HepG2 (cell line): ENCODE results near the gene IL1RAPL1. TPM values are rescaled to one million over a fixed set of nuclear protein-coding genes. Genes with fewer than 3 reads are reported as not detected.

ENCODE experiments used
- ATAC-seq: fragments of 200-7000 bp; cut with Tn5 transposase; 3 replicates; pipeline ENCODE4 v1.9.1; 2020; ENCODE audit warnings: mild to moderate bottlenecking, moderate library complexity
- BruUV-seq: library from RNA; stranded (reverse); fragments of 400-500 nt; replicated peaks from 2 replicates; lab custom pipeline; 2021; lab: Mats Ljungman, UMichigan
- CTCF ChIA-PET: fragments of 300-600 bp; formaldehyde crosslinking; extraction: SDS; loops from one replicate; lab custom pipeline; 2021; ENCODE audit warnings: low total read pairs, inconsistent platforms, low intra/inter-chr PET ratio; lab: Yijun Ruan, JAX
- POLR2A ChIA-PET: fragments of 350-600 bp; sonication (Branson Sonifier 250); formaldehyde crosslinking; loops from one replicate; lab custom pipeline; 2020; ENCODE audit warnings: antibody characterized with exemption, inconsistent platforms; lab: Yijun Ruan, JAX
- DNase-seq: peaks from one replicate; pipeline ENCODE4 v3.0.0-alpha.2; 2015; ENCODE audit warnings: low spot score
- FAIRE-seq: peaks from 3 replicates; lab custom pipeline; 2011; peaks lifted over from hg19 to GRCh38; lab: Jason Lieb, UNC
- H2AFZ ChIP-seq: one replicate; pipeline ENCODE4 v1.6.1; 2011; ENCODE audit warnings: low read length, inconsistent platforms
- H3K27ac ChIP-seq: fragments of 300-600 bp; 3 replicates; pipeline ENCODE4 v1.8.0; 2011; ENCODE audit warnings: mixed run types, mild to moderate bottlenecking, mixed read lengths, low read length, inconsistent platforms; ENCODE audit not compliant: insufficient read depth; ENCODE audit errors: extremely low read length
- H3K27me3 ChIP-seq, 2 experiments: fragments of 200-600 bp in 1 of 2; 2 replicates in 1 of 2; 3 replicates in 1 of 2; pipeline versions ENCODE4 v1.6.0 to v1.8.0; 2011; ENCODE audit warnings: low read length in 2 of 2, mild to moderate bottlenecking in 2 of 2, moderate library complexity in 2 of 2, inconsistent platforms in 1 of 2; ENCODE audit not compliant: insufficient read depth in 2 of 2, control insufficient read depth in 1 of 2
- H3K36me3 ChIP-seq, 2 experiments: fragments of 200-600 bp in 1 of 2; replicated peaks in 1 of 2; 2 replicates in 1 of 2; 3 replicates in 1 of 2; pipeline versions ENCODE4 v1.5.1 to v1.8.0; 2011; ENCODE audit warnings: low read length in 2 of 2, inconsistent platforms in 1 of 2; ENCODE audit not compliant: insufficient read depth in 2 of 2, control insufficient read depth in 1 of 2
- H3K4me1 ChIP-seq: 2 replicates; pipeline ENCODE4 v1.5.1; 2012; ENCODE audit warnings: low read length, inconsistent platforms; ENCODE audit not compliant: insufficient read depth
- H3K4me2 ChIP-seq: 2 replicates; pipeline ENCODE4 v1.6.0; 2011; ENCODE audit warnings: low read depth, low read length, inconsistent platforms
- H3K4me3 ChIP-seq, 3 experiments: fragments of 200-600 bp in 1 of 3; sonication (generic), shearing (Covaris generic) in 1 of 3; replicated peaks in 1 of 3; 2 replicates each; pipeline ENCODE4 v1.5.1; 2011 to 2016; ENCODE audit warnings: low read length in 3 of 3, inconsistent platforms in 2 of 3, low read depth in 2 of 3, mild to moderate bottlenecking in 2 of 3, control low read depth in 1 of 3, mixed read lengths in 1 of 3; ENCODE audit not compliant: insufficient read depth in 1 of 3
- H3K79me2 ChIP-seq: one replicate; pipeline ENCODE4 v1.6.1; 2011; ENCODE audit warnings: low read length, inconsistent platforms; ENCODE audit not compliant: insufficient read depth
- H3K9ac ChIP-seq: 2 replicates; pipeline ENCODE4 v1.6.0; 2011; ENCODE audit warnings: mild to moderate bottlenecking, low read depth, low read length, inconsistent platforms; ENCODE audit not compliant: insufficient read depth
- H3K9me3 ChIP-seq: 2 replicates; pipeline ENCODE4 v1.5.1; 2012; ENCODE audit warnings: mild to moderate bottlenecking, low read length
- H4K20me1 ChIP-seq: 2 replicates; pipeline ENCODE4 v1.6.0; 2011; ENCODE audit warnings: inconsistent platforms, mild to moderate bottlenecking, low read length, moderate library complexity; ENCODE audit not compliant: insufficient read depth
- ETV6 ChIP-seq: sonication (generic); formaldehyde crosslinking; conservative IDR thresholded peaks from 2 replicates; pipeline ENCODE4 v1.4.0; 2020; ENCODE audit warnings: missing genetic modification reagents
- FOXK1 ChIP-seq: sonication (generic); formaldehyde crosslinking; IDR thresholded peaks from 2 replicates; pipeline ENCODE4 v1.4.0; 2020; ENCODE audit warnings: low read depth, missing genetic modification reagents, borderline replicate concordance
- MED8 ChIP-seq: sonication (generic); formaldehyde crosslinking; IDR thresholded peaks from 2 replicates; pipeline ENCODE4 v1.8.1; 2023; ENCODE audit warnings: mild to moderate bottlenecking, missing genetic modification reagents; ENCODE audit not compliant: insufficient replicate concordance
- ZBTB1 ChIP-seq: sonication (generic); formaldehyde crosslinking; IDR thresholded peaks from 2 replicates; pipeline ENCODE4 v1.4.0; 2020; ENCODE audit warnings: missing genetic modification reagents, borderline replicate concordance
- ZFAT ChIP-seq: sonication (generic); formaldehyde crosslinking; conservative IDR thresholded peaks from 2 replicates; pipeline ENCODE4 v1.8.1; 2023; ENCODE audit warnings: missing genetic modification reagents, inconsistent platforms
- ZNF598 ChIP-seq: sonication (generic); formaldehyde crosslinking; IDR thresholded peaks from 2 replicates; pipeline ENCODE4 v1.5.1; 2020; ENCODE audit warnings: mild to moderate bottlenecking, missing genetic modification reagents, borderline replicate concordance
- ZNF788 ChIP-seq: sonication (generic); formaldehyde crosslinking; IDR thresholded peaks from 2 replicates; pipeline ENCODE4 v1.5.0; 2020; ENCODE audit warnings: mild to moderate bottlenecking, missing genetic modification reagents, borderline replicate concordance
- WGBS: methylation state at CpG from one replicate; pipeline ENCODE4 v1.1.6; 2017; ENCODE audit warnings: low lambda C conversion rate; 5-methylcytosine and 5-hydroxymethylcytosine counted together
- in situ Hi-C: cut with HindIII; loops from 2 replicates; pipeline ENCODE4 v1.10.0; 2017; ENCODE audit warnings: low pct_unique_long_range_greater_than_20kb; ENCODE audit not compliant: extremely low pct_ligation_motif_present
- intact Hi-C: fragments of 100-400 bp; cut with micrococcal nuclease; formaldehyde crosslinking; loops from one replicate; pipeline ENCODE4 v1.10.0; 2022; ENCODE audit not compliant: unreplicated experiment
- polyA plus RNA-seq, 8 experiments: library from polyadenylated mRNA; depleted of rRNA in 3 of 8; stranded (reverse) in 7 of 8; unstranded in 1 of 8; fragments of >200 nt; fragmentation: Illumina TruSeq in 4 of 8; extraction: Trizol in 4 of 8; gene quantifications; 2 replicates each; pipeline versions ENCODE4 v1.2.1 to v1.2.3, GENCODE V29; 2011 to 2016; ENCODE audit warnings: low read depth in 4 of 8, missing spikeins in 1 of 8, mixed read lengths in 1 of 8; ENCODE audit not compliant: insufficient read depth in 1 of 8
- total RNA-seq, 5 experiments: library from RNA; depleted of rRNA; stranded (reverse); fragments of >200 nt; fragmentation: Illumina TruSeq; extraction: Trizol; gene quantifications; 2 replicates each; pipeline ENCODE4 v1.2.3, GENCODE V29; 2016; ENCODE audit warnings: low read depth in 1 of 5

Gene IL1RAPL1
- total and polyA plus RNA-seq, 2 of the 13 experiments (the other 11 are each of a cell fraction or from before 2014, with no cell fraction given) = 0.04 TPM; not detected in 1

GRCh38 chrX:29237972-29238371 is 650.7 kb downstream of the IL1RAPL1 start:
- Histone ChIP-seq H3K79me2 (no peaks in the 10 kb centered on the region), H3K27ac (no peak overlapping the region), H4K20me1 (no peaks in the 10 kb centered on the region), H3K4me2 (no peak overlapping the region), H3K4me3 (no peak overlapping the region), H3K9ac (no peak overlapping the region), H2AFZ (no peak overlapping the region), H3K9me3 (no peaks in the 10 kb centered on the region)
- FAIRE-seq (no peak), ATAC-seq (no peak)
- BruUV-seq = no TSS peak
- intact Hi-C loops (loop anchor here (10.0 kb wide), 1 partner anchor 1063 kb away; no protein-coding TSS in a partner anchor), in situ Hi-C loops (no loop called here)
- 39% methylated on average over 6 of the region's 6 CpGs for WGBS
- TF ChIP-seq ZNF788 (CRISPR knock-in tag) = no peak
- TF ChIP-seq ZBTB1 (CRISPR knock-in tag) = no peak
- TF ChIP-seq ZNF598 (CRISPR knock-in tag) = no peak
- TF ChIP-seq ZFAT (CRISPR knock-in tag) = no peak
- TF ChIP-seq ETV6 (CRISPR knock-in tag) = no peak
- TF ChIP-seq, all 625 proteins: peak for 0
- ChIA-PET POLR2A (no interaction called here), CTCF (no interaction called here)
- DNase-seq = no peak
- H3K27me3 ChIP-seq = no peaks in the 10 kb centered on the region
- H3K36me3 ChIP-seq = no peaks in the 10 kb centered on the region
- no peaks in the 10 kb centered on the region for H3K4me1 ChIP-seq

GRCh38 chrX:29241809-29242208 is 654.6 kb downstream of the IL1RAPL1 start:
- Histone ChIP-seq H2AFZ (no peak overlapping the region), H3K9me3 (no peaks in the 10 kb centered on the region), H3K27ac (no peak overlapping the region), H3K36me3 (no peaks in the 10 kb centered on the region)
- no peak for DNase-seq
- no peak for TF ChIP-seq MED8 (CRISPR knock-in tag)
- TF ChIP-seq FOXK1 (CRISPR knock-in tag) = no peak
- TF ChIP-seq, all 625 proteins: peak for 0
- no peaks in the 10 kb centered on the region for H3K79me2 ChIP-seq
- no peaks in the 10 kb centered on the region for H3K4me1 ChIP-seq
- no peak overlapping the region for H3K4me3 ChIP-seq
- no peak overlapping the region for H3K4me2 ChIP-seq
- ChIA-PET POLR2A (no interaction called here), CTCF (no interaction called here)
- no peaks in the 10 kb centered on the region for H3K27me3 ChIP-seq
- FAIRE-seq (no peak), ATAC-seq (no peak)
- BruUV-seq = no TSS peak
- in situ Hi-C loops = no loop called here
- no peaks in the 10 kb centered on the region for H4K20me1 ChIP-seq
- intact Hi-C loops = no loop called here
- no peak overlapping the region for H3K9ac ChIP-seq
- 0% methylated on average over 2 of the region's 2 CpGs for WGBS
